ENCODE results near the gene S1PR5. TPM values are rescaled to one million over a fixed set of nuclear protein-coding genes. Genes with fewer than 3 reads are reported as not detected.

Gene S1PR5
- 1.5 to 2.5 TPM (median 2.1 TPM) in 5 replicates for total RNA-seq (2022; extraction: Qiagen RNA extraction)

GRCh38 chr19:10517361-10517759 lies at the start of gene S1PR5:
TSS of gene S1PR5 (minus strand) at chr19:10517447. CDS start at chr19:10515011, 2,436 bp downstream.

DNA sequence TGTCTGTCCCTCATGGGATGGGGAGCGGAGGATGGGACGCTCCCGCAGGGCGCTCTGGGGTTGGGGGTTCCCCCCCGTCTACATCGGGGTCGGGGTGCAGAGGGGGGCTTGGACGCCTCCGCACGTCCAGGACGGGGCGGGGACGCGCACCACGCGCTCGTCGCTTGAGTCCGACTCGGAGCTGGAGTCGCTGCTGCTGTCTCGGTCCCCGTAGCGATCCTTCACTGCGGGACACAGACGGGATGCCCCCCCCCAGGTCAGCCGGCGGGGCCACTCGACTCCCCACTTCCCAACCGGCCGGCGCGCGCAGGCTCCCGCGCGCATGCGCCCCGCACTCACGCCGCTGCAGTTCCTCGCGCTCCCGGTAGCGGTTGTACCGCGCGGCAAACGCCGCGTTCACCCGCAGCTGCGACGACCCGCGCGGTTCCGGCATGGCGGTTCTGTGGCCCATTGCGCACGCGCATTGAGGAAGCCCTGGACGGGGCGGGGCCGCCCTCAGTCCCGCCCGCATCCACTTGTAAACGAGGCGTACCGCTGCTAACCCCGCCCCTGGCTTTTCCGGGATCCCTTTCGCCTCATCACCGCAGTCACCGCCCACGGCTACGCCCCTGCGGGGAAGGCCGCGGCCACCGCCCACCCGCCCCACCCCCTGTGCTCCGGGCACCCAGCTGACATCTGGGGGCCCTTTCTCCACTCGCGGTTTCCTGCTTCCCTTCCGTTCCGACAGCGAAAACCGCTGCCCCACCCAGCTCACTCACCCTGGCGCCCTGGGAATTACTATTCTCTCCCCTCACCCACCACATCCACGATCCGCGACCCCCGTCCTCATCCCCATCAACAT lies 48.5 kb upstream of the S1PR5 start, which contains the start of gene KRI1:
Gene KRI1, minus strand, starts transcription at position 444 of the 841 bp plus-strand sequence. Its CDS starts 11 bp downstream, at position 433.

DNA sequence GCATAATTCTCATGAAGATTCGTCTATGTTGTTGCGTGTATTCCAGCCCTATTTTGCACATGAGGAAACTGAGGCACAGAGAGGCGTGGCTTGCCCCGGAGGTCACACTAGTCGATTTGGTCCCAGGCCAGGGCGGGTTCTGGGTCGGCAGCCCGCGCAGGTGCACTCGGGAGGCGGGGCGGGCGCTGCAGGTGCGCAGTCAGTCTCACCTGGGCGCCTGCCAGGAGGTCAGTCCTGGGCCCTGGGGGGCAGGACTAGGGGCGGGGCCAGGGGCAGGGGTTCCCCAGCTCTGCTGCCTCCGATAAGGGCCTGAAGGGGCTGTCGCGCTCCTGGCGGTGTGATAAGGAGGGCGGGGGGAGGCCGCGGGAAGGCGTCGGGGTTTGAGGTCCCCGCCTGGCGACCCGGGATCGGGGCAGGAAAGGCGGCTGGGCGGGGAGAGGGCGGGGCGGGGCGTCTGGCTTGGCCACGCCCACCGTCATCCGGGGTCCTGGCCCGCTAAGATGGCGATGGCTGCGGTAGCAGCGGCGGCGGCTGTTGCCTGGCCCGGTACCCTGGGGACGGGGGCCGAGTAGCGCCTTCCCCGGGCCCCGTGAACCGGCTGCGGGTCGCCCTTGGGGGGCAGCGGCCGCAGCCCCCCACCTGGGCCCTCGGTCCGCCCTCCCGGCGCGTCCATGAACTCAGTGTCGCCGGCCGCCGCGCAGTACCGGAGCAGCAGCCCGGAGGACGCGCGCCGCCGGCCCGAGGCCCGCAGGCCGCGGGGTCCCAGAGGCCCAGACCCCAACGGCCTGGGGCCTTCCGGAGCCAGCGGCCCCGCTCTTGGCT lies 26.4 kb upstream of the S1PR5 start, which contains the start of gene ATG4D:
Gene ATG4D, plus strand, starts transcription at position 485 of the 822 bp plus-strand sequence. Its CDS starts 187 bp downstream, at position 672.

DNA sequence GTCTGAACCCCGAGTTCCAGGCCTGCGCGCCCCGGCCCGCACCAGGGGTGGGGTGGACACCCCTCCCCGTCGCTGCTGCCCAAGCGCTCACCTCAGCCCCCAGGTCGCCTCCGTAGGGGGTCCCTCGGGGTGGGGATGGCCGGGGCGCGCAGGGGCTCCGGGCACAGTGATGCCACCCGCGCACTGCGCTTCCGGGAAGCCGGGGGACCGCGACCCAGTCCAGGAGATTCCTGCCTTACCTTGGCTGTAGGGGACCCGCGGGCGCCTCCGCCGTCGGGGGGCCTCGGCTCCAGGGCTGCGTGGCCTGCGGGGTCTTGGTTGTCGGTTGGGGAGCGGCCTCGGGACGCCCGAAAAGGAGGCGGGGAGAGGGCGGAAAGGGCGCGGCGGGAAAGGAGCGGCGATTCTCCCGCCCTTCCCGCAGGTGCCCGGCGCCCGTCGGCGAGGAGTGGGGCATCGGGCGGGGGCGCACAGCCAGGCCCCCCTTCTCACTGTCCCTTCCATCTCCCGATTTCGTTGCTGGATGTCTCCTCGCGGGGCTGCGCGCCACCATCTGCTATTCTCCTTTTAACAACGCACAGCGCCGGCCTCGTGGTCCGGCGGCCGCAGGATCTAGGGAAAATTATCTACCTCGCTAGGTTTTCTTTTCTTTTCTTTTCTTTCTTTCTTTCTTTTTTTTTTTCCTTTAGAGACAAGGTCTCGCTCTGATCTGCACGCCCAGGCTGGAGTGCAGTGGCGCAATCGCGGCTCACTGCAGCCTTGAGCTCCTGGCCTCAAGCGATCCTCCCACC lies 14.1 kb downstream of the S1PR5 start, which contains the start of gene KEAP1:
Gene KEAP1, minus strand, starts transcription at position 355 of the 788 bp plus-strand sequence. CDS start 3,323 bp downstream, outside the sequence.

Other genes with a start within 250 kb of the S1PR5 start
- gene ICAM1, start 246.3 kb downstream of the S1PR5 start, total RNA-seq (2022; extraction: Qiagen RNA extraction) = 2.8 to 6.5 TPM (median 5.1 TPM) in 5 replicates
- gene ICAM4, start 230.5 kb downstream of the S1PR5 start, total RNA-seq (2022; extraction: Qiagen RNA extraction) = 0.12 to 0.25 TPM (median 0.14 TPM) in 3 of 5 replicates, not detected in the others
- 0.47 to 1.3 TPM (median 1.0 TPM) in 5 replicates for gene ICAM5, start 227.5 kb downstream of the S1PR5 start, total RNA-seq (2022; extraction: Qiagen RNA extraction)
- 1.4 to 3.2 TPM (median 2.3 TPM) in 5 replicates for gene ZGLP1, start 207.6 kb downstream of the S1PR5 start, total RNA-seq (2022; extraction: Qiagen RNA extraction)
- 25.9 to 41.7 TPM (median 33.8 TPM) in 5 replicates for gene FDX2, start 201.4 kb downstream of the S1PR5 start, total RNA-seq (2022; extraction: Qiagen RNA extraction)
- gene RAVER1, start 183.9 kb downstream of the S1PR5 start, total RNA-seq (2022; extraction: Qiagen RNA extraction) = 21.7 to 31.3 TPM (median 28.9 TPM) in 5 replicates
- gene ICAM3, start 177.8 kb downstream of the S1PR5 start, total RNA-seq (2022; extraction: Qiagen RNA extraction) = 7.2 to 11.0 TPM (median 8.8 TPM) in 5 replicates
- gene TYK2, start 136.9 kb downstream of the S1PR5 start, total RNA-seq (2022; extraction: Qiagen RNA extraction) = 27.3 to 52.9 TPM (median 43.9 TPM) in 5 replicates
- 159 to 201 TPM (median 189 TPM) in 5 replicates for gene CDC37, start 113.9 kb downstream of the S1PR5 start, total RNA-seq (2022; extraction: Qiagen RNA extraction)
- 3.8 to 5.4 TPM (median 4.9 TPM) in 5 replicates for gene PDE4A, start 96.9 kb downstream of the S1PR5 start, total RNA-seq (2022; extraction: Qiagen RNA extraction)
- gene KEAP1, start 14.1 kb downstream of the S1PR5 start, total RNA-seq (2022; extraction: Qiagen RNA extraction) = 51.2 to 65.8 TPM (median 62.5 TPM) in 5 replicates
- 15.1 to 22.7 TPM (median 21.9 TPM) in 5 replicates for gene ATG4D, start 26.5 kb upstream of the S1PR5 start, total RNA-seq (2022; extraction: Qiagen RNA extraction)
- 15.1 to 18.2 TPM (median 17.5 TPM) in 5 replicates for gene KRI1, start 48.6 kb upstream of the S1PR5 start, total RNA-seq (2022; extraction: Qiagen RNA extraction)
- 4.7 to 7.2 TPM (median 7.0 TPM) in 5 replicates for gene CDKN2D, start 51.5 kb upstream of the S1PR5 start, total RNA-seq (2022; extraction: Qiagen RNA extraction)
- gene AP1M2, start 69.9 kb upstream of the S1PR5 start, total RNA-seq (2022; extraction: Qiagen RNA extraction) = 27.7 to 55.1 TPM (median 44.5 TPM) in 5 replicates
- gene SLC44A2, start 108.1 kb upstream of the S1PR5 start, total RNA-seq (2022; extraction: Qiagen RNA extraction) = 5.8 to 9.3 TPM (median 6.8 TPM) in 5 replicates
- gene ILF3, start 136.9 kb upstream of the S1PR5 start, total RNA-seq (2022; extraction: Qiagen RNA extraction) = 149 to 174 TPM (median 168 TPM) in 5 replicates
- gene QTRT1, start 184.0 kb upstream of the S1PR5 start, total RNA-seq (2022; extraction: Qiagen RNA extraction) = 27.7 to 39.3 TPM (median 36.7 TPM) in 5 replicates
- gene DNM2, start 200.6 kb upstream of the S1PR5 start, total RNA-seq (2022; extraction: Qiagen RNA extraction) = 49.7 to 58.5 TPM (median 54.2 TPM) in 5 replicates